Heart left ventricle (tissue), 13 donors: ENCODE measurements around the gene PRDM16.

ENCODE experiments used
- POLR2A ChIP-seq, 2 donors: fragments of 450-650 bp; IDR thresholded peaks; one replicate each; pipeline ENCODE4 v1.6.1; 2017; ENCODE audit warnings: antibody characterized with exemption in 2 of 2, mild to moderate bottlenecking in 2 of 2, moderate library complexity in 2 of 2
- TF ChIP-seq, protein P1 (sequence below), 12 donors: fragments of 200-600 bp; sonication (generic) in 4 of 12; IDR thresholded peaks; one replicate each; pipeline versions ENCODE4 v1.5.0 to v1.8.0; 2018 to 2022; ENCODE audit warnings: antibody characterized with exemption in 12 of 12, mild to moderate bottlenecking in 5 of 12
- donor health status: ischemic (EF 13 %, LVEDD 7.1; RV severe dilation, severe dysfunction).
- donor health status: DM: no; HTN: yes; CAD: no.
- donor health status: DM: no; HTN: no; CAD: no.
- donor health status: ischemic (EF 25% LVEDD 6.9; RV normal size, moderate dysfunction).
- donor health status: ischemic (EF 25% LVEDD 5.7; RV mildly dilated, moderate dysfunction).
- donor health status: ischemic (EF 35%, LVEDD 5.7; RV mildly dilated, moderate dysfunction).
- donor health status: nonischemic (EF 11% LVEDD 7.7; RV severe dilation, severe dysfunction).
- donor health status: DM: yes; HTN: yes; CAD: no.
- donor health status: PGD.
- donor health status: ischemic (EF 29% LVEDD 5.4; RV normal size, mild dysfunction).
- donor health status: nonischemic (EF 23%, LVEDD 6.1; RV moderate dilation, normal function).

- TF ChIP-seq, protein P1, sequence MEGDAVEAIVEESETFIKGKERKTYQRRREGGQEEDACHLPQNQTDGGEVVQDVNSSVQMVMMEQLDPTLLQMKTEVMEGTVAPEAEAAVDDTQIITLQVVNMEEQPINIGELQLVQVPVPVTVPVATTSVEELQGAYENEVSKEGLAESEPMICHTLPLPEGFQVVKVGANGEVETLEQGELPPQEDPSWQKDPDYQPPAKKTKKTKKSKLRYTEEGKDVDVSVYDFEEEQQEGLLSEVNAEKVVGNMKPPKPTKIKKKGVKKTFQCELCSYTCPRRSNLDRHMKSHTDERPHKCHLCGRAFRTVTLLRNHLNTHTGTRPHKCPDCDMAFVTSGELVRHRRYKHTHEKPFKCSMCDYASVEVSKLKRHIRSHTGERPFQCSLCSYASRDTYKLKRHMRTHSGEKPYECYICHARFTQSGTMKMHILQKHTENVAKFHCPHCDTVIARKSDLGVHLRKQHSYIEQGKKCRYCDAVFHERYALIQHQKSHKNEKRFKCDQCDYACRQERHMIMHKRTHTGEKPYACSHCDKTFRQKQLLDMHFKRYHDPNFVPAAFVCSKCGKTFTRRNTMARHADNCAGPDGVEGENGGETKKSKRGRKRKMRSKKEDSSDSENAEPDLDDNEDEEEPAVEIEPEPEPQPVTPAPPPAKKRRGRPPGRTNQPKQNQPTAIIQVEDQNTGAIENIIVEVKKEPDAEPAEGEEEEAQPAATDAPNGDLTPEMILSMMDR (IDR thresholded peaks at IDR 0.05): peak in 8 of 12 donors; percentile 22 to 47 (median 33)
- peak in 1 of 2 donors; percentile 37 for TF ChIP-seq POLR2A (IDR thresholded peaks at IDR 0.05)
These were observed 280.4 kb downstream of the PRDM16 start for GRCh38 chr1:3349161-3349967.
